HEK293 (cell line): Measurements from ENCODE around the gene RBM4.

Experiments used
- CTCF ChIA-PET: fragments of 350-600 bp; formaldehyde crosslinking; extraction: SDS; loops from one replicate; lab custom pipeline; 2021; ENCODE audit warnings: antibody characterized with exemption; lab: Yijun Ruan, JAX
- POLR2A ChIA-PET: fragments of 300-600 bp; formaldehyde crosslinking; extraction: SDS; loops from one replicate; lab custom pipeline; 2020; ENCODE audit warnings: antibody characterized with exemption, inconsistent platforms; lab: Yijun Ruan, JAX
- H3K27ac ChIP-seq: fragments of 200-500 bp; sonication (Bioruptor generic); 2 replicates; pipeline ENCODE4 v1.5.1; 2014; ENCODE audit warnings: low read depth, low read length, control low read depth, inconsistent platforms; ENCODE audit errors: extremely low read depth
- H3K36me3 ChIP-seq, 2 experiments: fragments of 200-500 bp in 1 of 2; sonication (Bioruptor generic) in 1 of 2; 1 replicate in 1 of 2; 2 replicates in 1 of 2; pipeline ENCODE4 v1.5.1; 2014 to 2017; ENCODE audit warnings: inconsistent platforms in 2 of 2, low read length in 2 of 2; ENCODE audit not compliant: control insufficient read depth in 2 of 2, insufficient read depth in 1 of 2
- H3K4me1 ChIP-seq: fragments of 200-500 bp; sonication (Bioruptor generic); 2 replicates; pipeline ENCODE4 v1.5.1; 2014; ENCODE audit warnings: mild to moderate bottlenecking, low read length, inconsistent platforms; ENCODE audit not compliant: control insufficient read depth, insufficient read depth
- H3K4me3 ChIP-seq: 2 replicates; pipeline ENCODE4 v1.5.1; 2011; ENCODE audit warnings: low read depth, mild to moderate bottlenecking, control low read depth, low read length, moderate library complexity
- H3K9me3 ChIP-seq: fragments of 200-500 bp; sonication (Bioruptor generic); 2 replicates; pipeline ENCODE4 v1.5.1; 2014; ENCODE audit warnings: low read depth, low read length, inconsistent platforms; ENCODE audit not compliant: control insufficient read depth, insufficient read depth
- BCL11A ChIP-seq: fragments of 450-650 bp; formaldehyde crosslinking; IDR thresholded peaks from 2 replicates; pipeline ENCODE4 v1.5.1; 2016; ENCODE audit warnings: low read depth, missing biosample characterization, missing genetic modification characterization
- GLI2 ChIP-seq: fragments of 450-650 bp; formaldehyde crosslinking; IDR thresholded peaks from 2 replicates; pipeline ENCODE4; 2017; ENCODE audit warnings: missing biosample characterization, missing genetic modification characterization, low read depth, borderline replicate concordance
- KLF17 ChIP-seq: fragments of 450-650 bp; formaldehyde crosslinking; IDR thresholded peaks from 2 replicates; pipeline ENCODE4 v1.5.1; 2016; ENCODE audit warnings: missing biosample characterization, missing genetic modification characterization
- PRDM2 ChIP-seq: fragments of 450-650 bp; formaldehyde crosslinking; IDR thresholded peaks from 2 replicates; pipeline ENCODE4 v1.5.1; 2016; ENCODE audit warnings: missing biosample characterization, missing genetic modification characterization, borderline replicate concordance
- RBAK ChIP-seq: fragments of 450-650 bp; formaldehyde crosslinking; IDR thresholded peaks from 2 replicates; pipeline ENCODE4 v1.5.1; 2016; ENCODE audit warnings: missing biosample characterization, missing genetic modification characterization
- SCRT1 ChIP-seq: fragments of 450-650 bp; formaldehyde crosslinking; IDR thresholded peaks from 2 replicates; pipeline ENCODE4 v1.5.1; 2016; ENCODE audit warnings: missing biosample characterization, missing genetic modification characterization, borderline replicate concordance
- SCRT2 ChIP-seq: fragments of 450-650 bp; formaldehyde crosslinking; IDR thresholded peaks from 2 replicates; pipeline ENCODE4 v1.5.1; 2016; ENCODE audit warnings: missing biosample characterization, missing genetic modification characterization
- ZBTB1 ChIP-seq: fragments of 450-650 bp; formaldehyde crosslinking; IDR thresholded peaks from 2 replicates; pipeline ENCODE4 v1.5.1; 2016; ENCODE audit warnings: missing biosample characterization, missing genetic modification characterization
- ZBTB11 ChIP-seq: fragments of 450-650 bp; formaldehyde crosslinking; conservative IDR thresholded peaks from 2 replicates; pipeline ENCODE4 v1.5.1; 2016; ENCODE audit warnings: low read depth, missing biosample characterization, missing genetic modification characterization
- ZFP3 ChIP-seq: fragments of 450-650 bp; formaldehyde crosslinking; IDR thresholded peaks from 2 replicates; pipeline ENCODE4 v1.5.1; 2016; ENCODE audit warnings: low read depth, missing biosample characterization, missing genetic modification characterization
- ZNF10 ChIP-seq: fragments of 450-650 bp; formaldehyde crosslinking; IDR thresholded peaks from 2 replicates; pipeline ENCODE4 v1.5.1; 2017; ENCODE audit warnings: missing biosample characterization, missing genetic modification characterization
- ZNF121 ChIP-seq: fragments of 450-650 bp; formaldehyde crosslinking; IDR thresholded peaks from 2 replicates; pipeline ENCODE4 v1.5.1; 2016; ENCODE audit warnings: missing biosample characterization, missing genetic modification characterization
- ZNF140 ChIP-seq: fragments of 450-650 bp; formaldehyde crosslinking; IDR thresholded peaks from 2 replicates; pipeline ENCODE4 v1.5.1; 2016; ENCODE audit warnings: missing biosample characterization, missing genetic modification characterization
- ZNF221 ChIP-seq: fragments of 450-650 bp; formaldehyde crosslinking; IDR thresholded peaks from 2 replicates; pipeline ENCODE4 v1.5.1; 2017; ENCODE audit warnings: missing biosample characterization, missing genetic modification characterization, borderline replicate concordance
- ZNF311 ChIP-seq: fragments of 450-650 bp; formaldehyde crosslinking; IDR thresholded peaks from 2 replicates; pipeline ENCODE4 v1.5.1; 2017; ENCODE audit warnings: missing biosample characterization, missing genetic modification characterization, borderline replicate concordance
- ZNF362 ChIP-seq: fragments of 450-650 bp; formaldehyde crosslinking; IDR thresholded peaks from 2 replicates; pipeline ENCODE4 v1.5.1; 2016; ENCODE audit warnings: missing biosample characterization, missing genetic modification characterization
- ZNF37A ChIP-seq: fragments of 450-650 bp; IDR thresholded peaks from 2 replicates; pipeline ENCODE4 v1.5.1; 2018; ENCODE audit warnings: missing biosample characterization, missing genetic modification characterization
- ZNF433 ChIP-seq: fragments of 450-650 bp; formaldehyde crosslinking; IDR thresholded peaks from 2 replicates; pipeline ENCODE4 v1.5.1; 2016; ENCODE audit warnings: missing biosample characterization, missing genetic modification characterization, low read depth
- ZNF530 ChIP-seq: fragments of 450-650 bp; formaldehyde crosslinking; IDR thresholded peaks from 2 replicates; pipeline ENCODE4 v1.5.1; 2016; ENCODE audit warnings: low read depth, missing biosample characterization, missing genetic modification characterization
- ZNF560 ChIP-seq: fragments of 450-650 bp; formaldehyde crosslinking; IDR thresholded peaks from 2 replicates; pipeline ENCODE4 v1.5.1; 2017; ENCODE audit warnings: missing biosample characterization, missing genetic modification characterization, borderline replicate concordance
- ZNF660 ChIP-seq: fragments of 450-650 bp; IDR thresholded peaks from 2 replicates; pipeline ENCODE4 v1.5.1; 2018; ENCODE audit warnings: missing biosample characterization, mild to moderate bottlenecking, missing genetic modification characterization
- ZNF677 ChIP-seq: fragments of 450-650 bp; IDR thresholded peaks from 2 replicates; pipeline ENCODE4 v1.5.0; 2018; ENCODE audit warnings: missing biosample characterization, mild to moderate bottlenecking, missing genetic modification characterization, moderate library complexity
- ZNF837 ChIP-seq: fragments of 450-650 bp; formaldehyde crosslinking; IDR thresholded peaks from 2 replicates; pipeline ENCODE4 v1.5.1; 2016; ENCODE audit warnings: missing biosample characterization, missing genetic modification characterization

RBM4 gene

GRCh38 chr11:66637557-66638176 is 836 bp upstream of the RBM4 start:
- H3K9me3 ChIP-seq, result no peaks in the 10 kb centered on the region
- peaks cover 7 to 57% of the 10 kb centered on the region in 2 experiments for H3K36me3 ChIP-seq
- H3K27ac ChIP-seq, result peak overlapping the region; percentile 77
- ChIA-PET CTCF (interaction anchor here (0.5 to 1.3 kb wide), 6 partner anchors 10 to 274 kb away, joined by 3 to 6 read pairs (median 4); partner anchors contain the start of gene RBM4B), POLR2A (interaction anchor here (0.6 to 5.9 kb wide), 23 partner anchors 11 to 518 kb away, joined by 3 to 98 read pairs (median 4); partner anchors contain the start of genes ACTN3, BBS1, CCDC87 and CCS)
- H3K4me3 ChIP-seq, result peak overlapping the region; percentile 40
- H3K4me1 ChIP-seq, result no peaks in the 10 kb centered on the region; the same call in 1 of the 2 replicates
- peak; percentile 36; the same call in 1 of the 2 replicates for TF ChIP-seq BCL11A
- TF ChIP-seq RBAK, result no peak
- TF ChIP-seq ZNF10 (tag by site-specific recombination), result no peak
- TF ChIP-seq GLI2 (tag by site-specific recombination), result no peak
- no peak for TF ChIP-seq ZNF837 (tag by site-specific recombination)
- no peak for TF ChIP-seq ZBTB11
- TF ChIP-seq ZNF121 (tag by site-specific recombination), result no peak
- TF ChIP-seq ZNF677 (tag by site-specific recombination), result no peak
- no peak for TF ChIP-seq KLF17 (tag by site-specific recombination)
- no peak for TF ChIP-seq ZNF560 (tag by site-specific recombination)
- peak; percentile 38; the same call in 1 of the 2 replicates for TF ChIP-seq SCRT2 (tag by site-specific recombination)
- no peak for TF ChIP-seq ZNF530
- no peak for TF ChIP-seq ZNF660 (tag by site-specific recombination)
- TF ChIP-seq ZNF433, result no peak
- TF ChIP-seq ZBTB1 (tag by site-specific recombination), result no peak
- TF ChIP-seq ZFP3, result no peak
- TF ChIP-seq ZNF362 (tag by site-specific recombination), result no peak
- no peak for TF ChIP-seq ZNF140 (tag by site-specific recombination)
- no peak for TF ChIP-seq ZNF37A (tag by site-specific recombination)
- TF ChIP-seq SCRT1 (tag by site-specific recombination), result peak; percentile 59; the same call in 1 of the 2 replicates
- no peak for TF ChIP-seq ZNF311
- no peak for TF ChIP-seq ZNF221 (tag by site-specific recombination)
- no peak for TF ChIP-seq PRDM2 (tag by site-specific recombination)
